8988T (cell line): Measurements from ENCODE around the gene C2orf80.
"Not testable (repeated sequence)": the region's sequence is repeated elsewhere in the genome, so short reads cannot be mapped to it uniquely, and the experiment has no call there.

Experiments used
- DNase-seq: peaks from one replicate; pipeline ENCODE4 v3.0.0; 2011

Gene C2orf80

DNA sequence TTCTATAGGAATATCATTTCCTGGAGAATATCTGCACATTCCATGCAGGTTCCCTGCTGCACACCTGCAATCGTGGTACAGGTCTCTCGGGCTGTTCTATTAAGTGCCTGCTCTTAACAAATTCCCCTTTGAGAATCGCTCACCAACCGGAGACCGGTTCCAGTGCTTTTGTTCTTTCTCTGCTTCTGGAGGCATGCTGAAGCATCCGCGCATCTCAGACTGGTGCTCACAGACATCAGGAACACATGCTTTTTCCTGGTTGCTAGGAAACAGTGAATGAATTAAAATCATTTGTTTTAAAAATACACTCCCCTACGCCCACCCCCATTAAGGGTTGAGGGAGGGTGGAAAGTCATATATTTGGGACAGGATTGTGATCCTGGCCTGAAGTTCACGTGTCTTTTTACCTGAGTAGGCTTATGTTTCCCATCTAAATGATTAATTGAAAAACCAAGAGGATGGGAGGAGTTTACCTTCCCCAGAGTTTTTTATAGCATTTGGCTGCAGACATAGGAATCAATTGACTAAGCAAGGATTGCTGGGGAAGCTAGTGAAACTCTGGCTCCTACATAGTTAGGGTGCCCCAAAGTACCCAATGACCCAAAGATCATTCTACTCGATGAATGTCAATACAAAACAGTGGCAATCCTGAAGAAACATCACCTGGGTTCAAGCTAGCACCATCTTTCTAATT, at the start of gene C2orf80:
Gene C2orf80 (minus strand): TSS at position 221 of the 694 bp plus-strand sequence. CDS start 3,044 bp downstream, outside the sequence.
- DNase-seq = no peak

DNA sequence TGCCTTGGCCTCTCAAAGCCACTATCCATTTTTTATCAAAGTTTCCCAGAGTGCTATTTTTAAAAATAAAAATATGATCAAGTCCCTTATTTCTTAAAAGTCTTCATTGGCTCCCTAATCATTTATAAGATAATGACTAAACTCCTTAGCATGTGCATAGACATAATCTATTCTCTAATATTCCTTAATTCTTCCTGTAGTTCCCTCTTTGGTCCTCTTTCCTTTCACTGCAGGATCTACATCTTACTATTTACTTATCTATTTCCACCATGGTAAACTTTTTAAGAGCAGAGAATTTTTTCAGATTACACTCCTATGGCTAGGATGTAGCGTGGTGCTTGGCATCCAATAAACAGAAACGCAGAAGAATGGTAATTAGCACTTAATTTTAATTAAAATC, 46.0 kb upstream of the C2orf80 start:
- no peak for DNase-seq

DNA sequence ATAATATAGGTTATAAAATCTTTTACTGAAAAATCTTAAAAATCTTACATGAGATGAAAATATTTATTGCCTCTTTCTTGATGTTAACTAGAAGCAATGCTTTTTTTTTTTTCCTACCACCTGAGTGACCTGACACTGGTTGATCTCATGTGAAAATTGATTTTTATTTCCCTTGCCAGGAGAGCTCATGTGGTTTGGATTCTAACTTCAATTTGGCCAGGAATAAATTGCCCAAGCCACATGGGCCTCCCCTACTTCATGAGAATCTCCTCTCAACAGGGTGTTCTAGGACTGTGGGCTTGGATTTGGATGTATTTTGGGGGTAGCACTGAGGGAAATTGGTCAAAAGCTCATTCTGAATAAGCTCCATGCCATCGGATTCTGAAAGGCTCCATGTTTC, 45.0 kb upstream of the C2orf80 start:
- DNase-seq = no peak

DNA sequence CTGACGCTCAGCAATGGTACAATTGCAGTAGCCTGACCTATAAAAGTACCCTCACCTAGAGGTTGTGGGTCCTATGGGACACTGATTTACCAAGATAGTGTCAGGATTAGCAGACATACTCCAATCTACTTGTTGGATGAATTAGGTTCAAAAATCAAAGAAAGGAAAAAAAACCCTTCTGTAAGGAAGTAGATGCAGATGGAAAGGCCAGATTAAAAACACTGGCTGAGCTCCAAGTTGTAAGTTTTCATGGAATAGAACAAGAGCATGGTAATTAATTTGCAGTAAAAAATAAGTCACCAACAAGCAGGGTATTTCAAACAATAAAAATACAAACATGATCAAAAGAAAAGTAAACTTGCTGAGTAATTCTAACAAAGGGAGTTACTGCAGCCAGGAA, 38.6 kb upstream of the C2orf80 start:
- no peak for DNase-seq

DNA sequence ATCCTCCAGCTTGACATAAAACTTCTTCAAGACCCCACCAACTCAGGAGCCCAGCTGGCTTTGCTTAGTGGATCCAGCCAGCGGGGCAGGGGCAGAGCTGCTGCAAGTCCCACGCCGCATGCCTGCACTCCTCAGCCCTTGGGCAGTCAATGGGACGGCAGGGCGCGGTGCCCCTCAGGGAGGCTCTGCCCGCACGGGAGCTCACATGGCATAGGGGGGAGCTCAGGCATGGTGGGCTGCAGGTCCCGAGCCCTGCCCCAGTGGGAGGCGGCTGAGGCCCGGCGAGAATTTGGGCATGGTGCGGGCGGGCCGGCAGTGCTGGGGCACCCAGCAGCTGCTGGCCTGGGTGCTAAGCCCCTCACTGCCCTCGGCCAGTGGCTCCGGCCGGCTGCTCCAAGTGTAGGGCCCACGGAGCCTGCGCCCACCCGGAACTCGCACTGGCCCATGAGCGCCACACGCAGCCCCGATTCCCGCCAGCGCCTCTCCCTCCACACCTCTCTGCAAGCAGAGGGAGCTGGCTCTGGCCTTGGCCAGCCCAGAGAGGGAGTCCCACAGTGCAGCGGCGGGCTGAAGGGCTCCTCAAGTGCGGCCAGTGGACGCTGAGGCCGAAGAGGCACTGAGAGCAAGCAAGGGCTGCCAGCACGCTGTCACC, 37.9 kb upstream of the C2orf80 start:
- no peak for DNase-seq

DNA sequence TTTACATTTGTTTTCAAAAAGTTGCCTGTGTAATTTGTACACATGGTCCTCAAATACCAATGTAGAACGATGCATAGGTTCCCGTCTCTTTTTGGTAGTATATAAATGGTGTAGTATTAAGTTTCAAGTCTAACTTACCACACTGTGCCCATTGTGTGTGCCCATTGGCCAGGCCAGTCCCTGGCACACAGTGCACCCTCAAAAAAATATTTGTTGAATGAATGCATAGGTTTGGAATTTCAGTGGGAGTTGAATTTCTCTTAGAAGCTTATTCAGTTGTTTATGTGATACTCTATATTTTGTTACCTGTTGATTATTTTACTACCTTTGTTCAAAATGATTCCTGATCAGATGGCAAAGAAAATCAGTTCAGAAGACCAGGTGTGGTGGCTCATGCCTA, 35.0 kb upstream of the C2orf80 start:
- no peak for DNase-seq

DNA sequence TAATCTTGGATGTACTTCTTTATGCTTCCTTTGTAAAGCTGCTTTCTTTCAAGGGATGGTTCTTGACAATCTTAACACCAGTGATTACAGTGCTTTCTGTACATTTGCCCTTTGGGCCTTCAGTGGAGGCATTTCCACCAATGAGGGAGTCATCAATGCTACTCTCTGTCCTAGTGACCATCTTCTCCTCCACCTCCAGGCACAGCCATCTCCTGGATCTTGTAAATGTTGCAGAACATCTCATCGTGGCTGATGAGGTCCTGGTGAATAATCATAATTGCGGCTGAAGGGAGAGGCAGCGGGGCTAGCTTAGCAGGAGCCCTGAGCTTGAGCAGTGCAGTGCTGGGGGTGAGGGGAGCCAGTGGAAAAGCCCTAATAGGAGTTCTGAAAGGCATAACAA, 32.5 kb upstream of the C2orf80 start:
- DNase-seq = no peak

DNA sequence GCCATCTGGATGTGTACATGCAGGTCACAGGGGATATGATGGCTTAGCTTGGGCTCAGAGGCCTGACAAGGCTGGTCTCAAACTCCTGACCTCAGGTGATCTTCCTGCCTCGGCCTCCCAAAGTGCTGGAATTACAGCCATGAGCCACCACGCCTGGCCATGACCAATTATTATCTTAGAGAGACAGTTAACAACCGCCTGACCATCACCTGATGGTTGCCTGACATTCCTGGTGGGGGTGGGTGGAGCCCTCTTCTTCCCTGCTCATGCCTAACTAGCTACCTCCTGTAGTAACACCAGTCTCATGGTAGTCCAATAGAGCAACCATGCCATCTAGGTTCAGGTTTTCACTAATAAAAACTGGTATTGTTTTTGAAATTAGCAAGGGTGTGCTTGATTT, 32.0 kb upstream of the C2orf80 start:
- DNase-seq = not testable (repeated sequence)

DNA sequence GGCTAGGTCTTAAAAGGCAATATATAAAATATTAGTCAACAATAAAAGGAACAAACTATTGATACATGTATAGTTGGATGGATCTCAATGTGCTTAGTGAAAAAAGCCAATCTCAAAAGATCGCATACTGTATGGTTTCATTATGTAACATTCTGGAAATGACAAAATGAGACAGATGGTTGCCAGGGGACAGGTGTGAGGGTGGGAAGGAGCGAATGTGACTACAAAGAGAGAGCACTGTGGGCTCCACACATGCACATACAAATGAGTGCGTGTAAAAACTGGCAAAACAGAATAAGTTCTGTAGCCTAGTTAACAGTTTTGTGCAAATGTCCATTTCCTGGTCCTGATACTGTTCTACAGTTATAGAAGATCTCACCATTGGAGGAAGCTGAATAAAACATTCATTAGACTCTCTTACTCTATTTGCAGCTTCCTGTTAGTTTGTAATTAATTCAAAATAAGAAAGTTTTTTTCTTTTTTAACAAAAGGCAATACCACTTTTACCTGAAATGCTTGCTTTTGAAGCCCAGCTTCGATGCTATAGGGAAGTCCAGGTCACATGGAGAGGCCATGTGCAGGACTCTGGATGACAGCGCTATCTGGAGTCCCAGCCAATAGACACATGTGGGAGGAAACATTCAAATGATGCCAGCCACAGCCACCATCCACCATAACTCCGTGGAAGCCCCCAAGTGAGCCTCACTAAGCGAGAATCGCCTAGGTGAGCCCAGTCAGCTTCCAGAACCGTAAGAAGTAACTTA, 21.0 kb upstream of the C2orf80 start:
- DNase-seq = no peak

DNA sequence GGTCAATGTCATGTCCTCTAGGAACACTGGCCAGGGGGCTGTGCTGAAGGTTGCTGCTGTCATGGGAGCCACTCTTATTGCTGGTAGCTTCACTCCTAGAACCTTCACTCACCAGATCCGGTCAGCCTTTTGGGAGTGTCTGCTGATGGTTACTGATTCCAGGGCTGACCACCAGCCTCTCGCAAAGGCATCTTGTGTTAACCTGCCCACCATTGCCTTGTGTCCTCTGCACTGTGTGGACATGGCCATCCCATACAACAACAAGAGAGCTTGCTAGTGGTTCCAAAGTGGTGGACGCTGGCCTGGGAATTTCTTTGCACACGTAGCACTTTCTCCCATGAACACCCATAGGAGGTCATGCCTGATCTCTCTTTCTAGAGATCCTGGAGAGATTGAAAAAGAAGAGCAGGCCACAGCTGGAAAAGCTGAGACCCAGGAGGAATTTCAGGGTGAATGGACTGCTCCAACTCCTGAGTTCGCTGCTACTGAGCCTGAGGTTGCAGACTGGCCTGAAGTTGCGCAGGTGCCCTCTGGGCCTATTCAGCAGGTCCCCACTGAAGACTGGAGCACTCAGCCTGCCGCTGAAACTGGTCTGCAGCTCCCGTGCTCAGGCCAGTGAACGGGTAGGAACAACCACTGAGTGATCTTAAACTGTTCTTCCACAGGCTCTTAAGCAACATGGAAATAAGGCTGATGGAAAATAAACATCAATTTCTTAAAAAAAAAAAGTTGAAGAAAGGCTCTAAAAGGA, 18.7 kb upstream of the C2orf80 start:
- no peak for DNase-seq

DNA sequence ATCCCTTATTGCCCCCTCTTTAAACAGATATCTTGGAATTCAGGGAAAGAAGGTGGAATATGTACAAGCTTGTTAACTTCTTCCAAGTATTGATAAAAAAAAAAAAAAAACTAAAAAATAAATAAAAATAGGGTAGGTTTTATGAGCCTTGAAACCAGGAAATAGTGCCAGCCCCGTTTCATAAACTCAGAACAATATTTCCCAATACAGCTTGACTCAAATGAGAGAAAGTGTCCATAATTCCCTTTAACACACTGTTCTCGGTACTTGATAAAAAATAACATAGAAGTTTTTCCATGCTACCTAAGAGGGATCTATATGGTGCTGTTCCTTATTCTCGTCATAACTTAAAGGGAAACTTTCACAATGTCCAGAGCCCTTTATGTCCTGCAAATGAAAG, 17.9 kb upstream of the C2orf80 start:
- DNase-seq = no peak

DNA sequence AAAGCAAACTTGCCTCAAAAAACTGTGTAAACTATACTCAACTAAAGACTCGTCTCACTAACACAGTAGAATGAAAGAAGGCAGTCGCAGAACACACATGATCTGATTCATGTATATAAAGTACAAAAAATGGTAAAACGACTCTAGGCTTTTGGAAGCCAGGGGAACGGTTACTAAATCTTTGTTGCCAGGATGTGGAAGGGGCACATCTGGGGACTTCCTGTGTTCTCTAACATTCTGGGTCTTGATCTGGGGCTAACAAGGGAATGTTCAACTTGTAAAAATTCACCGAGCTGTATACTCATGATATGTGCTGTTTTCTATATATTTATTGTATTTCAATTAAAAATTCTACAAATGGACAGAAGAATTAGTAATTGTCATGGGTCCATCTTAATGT, 14.3 kb upstream of the C2orf80 start:
- no peak for DNase-seq

DNA sequence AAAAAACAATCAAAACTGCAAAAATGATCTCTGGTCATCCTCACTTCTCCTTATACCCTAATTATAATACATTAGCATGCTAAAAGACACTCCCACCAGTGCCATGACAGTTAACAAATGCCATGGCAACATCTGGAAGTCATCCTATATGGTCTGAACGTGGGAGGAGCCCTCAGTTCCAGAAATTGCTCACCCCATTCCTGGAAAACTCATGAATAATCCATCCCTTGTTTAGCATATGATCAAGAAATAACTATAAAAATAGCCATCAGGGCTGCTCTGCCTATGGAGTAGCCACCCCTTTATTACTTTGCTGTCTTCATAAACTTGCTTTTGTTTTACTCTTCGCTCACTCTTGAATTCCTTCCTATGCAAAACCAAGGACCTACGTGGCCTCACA, 5.7 kb upstream of the C2orf80 start:
- DNase-seq = no peak

DNA sequence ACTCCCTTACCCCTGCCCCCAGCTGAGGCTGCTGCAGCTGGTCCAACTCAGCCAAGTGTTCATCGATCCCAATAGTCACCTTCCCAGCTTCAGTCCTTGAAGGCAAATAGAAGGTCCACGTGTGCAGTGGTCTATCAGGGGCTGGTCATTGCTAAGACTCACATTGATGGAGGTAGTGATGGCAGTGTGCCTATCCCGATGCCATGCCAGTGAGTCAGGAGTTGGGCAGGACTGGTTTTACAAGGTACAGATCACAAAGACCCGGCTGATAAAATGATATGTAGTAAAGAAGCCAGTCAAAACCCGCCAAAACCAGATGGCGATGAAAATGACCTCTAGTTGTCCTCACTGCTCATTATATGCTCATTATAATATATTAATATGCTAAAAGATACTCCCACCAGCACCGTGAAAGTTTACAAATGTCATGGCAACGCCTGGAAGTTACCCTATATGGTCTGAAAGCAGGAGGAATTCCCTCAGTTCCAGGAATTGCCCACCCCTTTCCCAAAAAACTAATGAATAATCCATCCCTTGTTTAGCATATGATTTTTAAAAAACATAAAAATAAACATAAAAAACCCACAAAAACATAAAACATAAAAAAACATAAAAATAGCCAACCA, 2.9 kb upstream of the C2orf80 start:
- DNase-seq = no peak

DNA sequence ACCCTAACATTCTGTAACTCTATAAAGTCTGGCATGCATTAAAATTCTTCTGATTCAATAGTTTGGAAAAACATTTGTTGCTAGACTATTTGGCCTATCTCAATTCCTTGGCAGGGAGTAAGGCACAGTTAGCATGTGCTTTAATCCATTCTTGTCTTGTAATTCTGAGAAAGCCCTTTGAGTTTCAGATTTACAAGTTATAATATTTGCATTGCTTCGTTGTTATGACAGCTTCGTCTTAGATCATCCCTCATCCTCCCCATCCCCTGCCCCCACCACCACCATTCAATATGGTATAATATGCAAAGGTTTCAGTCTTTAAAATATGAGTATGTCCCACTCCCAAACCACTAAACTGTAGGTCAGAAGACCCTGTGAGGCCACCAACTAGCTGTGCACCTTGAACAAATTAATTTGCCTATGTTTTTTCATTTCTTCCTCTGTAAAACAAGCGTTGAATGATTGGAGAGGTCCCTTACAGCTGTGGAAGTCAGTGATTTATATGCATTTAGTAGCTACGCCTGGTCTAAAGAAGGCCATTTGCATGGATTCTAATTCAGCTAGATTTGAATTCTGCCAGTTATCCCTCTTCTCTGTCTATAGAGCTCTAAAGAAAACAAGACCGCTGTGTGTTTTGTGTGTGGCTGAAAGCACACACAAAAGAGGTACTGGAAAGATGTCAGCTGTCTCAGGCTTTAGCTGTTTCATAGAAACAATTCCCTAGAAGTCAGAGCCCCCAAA, 591 bp downstream of the C2orf80 start:
- no peak for DNase-seq

DNA sequence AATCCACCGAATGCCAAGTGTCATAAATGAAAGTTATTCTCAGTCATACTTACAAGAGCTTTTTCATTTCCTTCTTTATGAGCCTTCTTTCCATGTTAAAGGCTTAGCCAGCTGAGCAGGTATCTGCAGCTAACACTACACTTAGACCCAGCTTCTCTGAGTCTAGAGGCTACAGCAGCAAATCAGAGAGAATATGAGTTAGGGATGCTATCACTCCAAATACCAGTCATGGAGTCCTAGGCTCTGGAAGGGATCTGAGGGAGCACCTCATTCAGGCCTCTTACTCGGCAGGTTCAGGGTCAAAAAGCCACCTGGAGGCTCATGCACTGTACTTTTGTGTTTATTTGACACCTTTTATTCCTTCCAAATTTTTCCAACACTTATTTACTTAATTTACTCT, 2.9 kb downstream of the C2orf80 start:
- no peak for DNase-seq

DNA sequence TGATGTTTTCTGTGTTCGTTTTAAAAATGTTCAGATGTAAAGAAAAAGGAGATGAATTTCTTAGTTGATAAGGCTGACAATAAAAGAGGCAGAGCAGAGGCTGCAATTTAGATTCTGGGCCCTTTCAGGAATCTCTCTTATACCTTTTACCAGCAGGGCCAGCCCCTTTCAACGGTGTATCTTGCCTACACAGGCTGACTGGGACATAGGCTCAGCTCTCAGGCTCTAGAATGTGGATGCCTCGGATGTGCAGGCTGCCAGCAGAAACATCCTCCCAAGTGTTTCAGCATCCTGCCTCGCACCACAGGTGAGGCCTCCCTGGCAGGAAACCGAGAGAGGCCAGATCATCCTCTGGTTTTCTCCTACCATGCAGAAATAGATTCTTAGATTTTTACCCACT, 3.4 kb downstream of the C2orf80 start:
- DNase-seq = no peak

DNA sequence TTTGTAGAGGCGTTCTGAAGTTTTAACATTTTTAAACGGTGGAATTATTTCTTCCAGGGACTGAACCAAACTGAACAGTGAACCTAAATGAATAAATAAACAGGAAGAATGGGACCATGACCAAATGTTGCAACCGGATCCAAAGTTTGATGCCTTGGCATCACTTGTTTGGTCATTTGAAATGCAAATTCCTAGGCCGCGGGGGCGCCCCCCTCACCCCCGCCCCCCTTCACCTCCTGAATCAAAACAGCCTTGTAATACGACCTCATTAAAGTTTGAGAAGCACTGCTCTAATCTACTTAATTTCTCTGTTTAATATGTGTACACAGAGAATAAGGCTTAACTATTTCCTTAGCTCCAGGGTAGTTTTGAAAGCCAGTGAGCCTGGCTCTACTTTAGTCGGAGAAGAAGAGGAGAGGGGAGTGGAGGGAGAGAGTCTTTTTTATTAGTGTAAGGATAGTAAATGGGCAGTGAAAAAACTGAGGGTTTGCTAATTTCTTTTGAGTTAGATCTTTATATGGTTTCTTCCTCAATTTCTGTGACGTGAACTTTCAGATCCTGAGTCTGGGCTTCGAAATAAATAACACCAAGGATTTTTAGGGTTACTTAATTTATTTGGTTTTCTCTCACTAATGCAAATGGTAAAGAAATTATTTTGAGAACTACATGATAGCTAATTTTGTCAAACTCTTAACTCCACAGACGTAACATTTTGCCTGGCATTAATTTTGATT, 5.7 kb downstream of the C2orf80 start:
- no peak for DNase-seq

DNA sequence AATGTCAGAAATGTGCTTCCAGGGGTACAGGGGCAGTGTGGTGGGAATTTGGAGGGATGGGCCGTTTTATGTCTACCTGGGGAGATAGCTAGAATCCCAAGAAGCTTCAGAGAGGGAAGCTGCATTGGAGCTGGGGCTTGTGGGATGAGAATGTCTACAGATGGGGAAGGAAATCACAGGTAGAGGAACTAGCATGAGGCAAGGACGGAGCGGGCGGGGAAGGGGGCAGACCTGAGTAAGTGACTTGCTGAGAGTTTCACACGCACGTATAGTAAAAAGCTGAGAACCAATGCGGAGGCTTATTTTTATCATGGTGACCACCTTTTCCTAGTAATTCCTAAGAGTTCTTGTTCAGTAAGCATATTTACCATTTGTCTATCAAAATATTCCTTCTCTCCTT, 6.3 kb downstream of the C2orf80 start:
- no peak for DNase-seq

DNA sequence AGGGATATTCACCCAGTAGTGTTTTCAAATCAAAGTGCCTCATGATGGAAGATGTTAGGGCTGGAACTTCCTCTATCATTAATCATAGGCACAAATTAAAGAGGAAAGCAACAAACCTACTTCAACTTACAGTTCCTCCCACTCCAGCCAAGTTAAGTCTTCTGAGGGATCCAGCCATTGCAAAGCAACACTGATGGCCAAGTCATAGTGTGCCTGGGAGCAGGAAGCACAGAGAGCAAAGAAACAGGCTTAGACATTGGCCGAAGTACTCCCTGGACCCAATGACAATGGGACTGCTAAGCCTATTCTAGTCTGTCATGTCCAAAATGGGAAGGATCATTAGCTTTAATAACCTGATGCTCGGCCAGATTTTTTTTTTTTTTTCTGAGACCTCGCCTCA, 7.0 kb downstream of the C2orf80 start:
- DNase-seq = no peak

DNA sequence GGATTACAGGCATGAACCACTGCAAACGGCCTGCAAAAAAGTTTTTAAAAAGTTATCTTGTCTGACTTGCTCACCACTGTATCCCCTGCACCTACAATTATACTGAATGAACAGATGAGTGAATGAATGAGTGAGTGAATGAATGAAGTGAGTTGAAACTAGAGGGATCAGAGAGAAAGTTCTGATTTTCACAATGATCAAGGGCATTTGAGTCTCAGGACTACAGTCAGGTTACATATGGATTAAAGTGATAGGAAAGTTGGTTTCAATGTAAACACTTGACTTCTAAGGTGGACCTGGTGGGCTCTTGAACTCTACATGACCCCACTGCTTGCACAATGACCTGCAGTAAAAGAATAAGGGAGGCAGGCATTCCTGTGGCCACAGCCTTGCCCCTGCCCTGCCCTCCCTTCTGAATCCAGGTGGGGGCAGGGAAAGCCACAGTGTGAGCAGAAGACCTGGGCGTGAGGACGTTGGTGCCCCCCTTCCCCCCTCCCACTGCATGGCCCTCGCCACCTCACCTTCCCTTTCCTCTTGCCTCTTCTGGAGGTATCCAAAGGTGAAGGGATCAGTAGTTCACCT, 10.7 kb downstream of the C2orf80 start:
- no peak for DNase-seq
